HG02981 (cell line): ENCODE measurements around the gene CKMT1B.
A peak's percentile ranks its signal among the peaks of the same experiment; 100 is the strongest.
"Not testable (repeated sequence)": the region's sequence is repeated elsewhere in the genome, so short reads cannot be mapped to it uniquely, and the experiment has no call there.

Experiments used
- ATAC-seq: cut with Tn5 transposase; IDR thresholded peaks from one replicate; pipeline ENCODE4 v1.9.1; 2021; ENCODE audit warnings: mild to moderate bottlenecking, moderate library complexity; ENCODE audit not compliant: unreplicated experiment

CKMT1B gene

GRCh38 chr15:43593328-43594190 lies at the start of gene CKMT1B:
Gene CKMT1B (plus strand): TSS chr15:43594027. CDS start chr15:43594219, 192 bp downstream.
- ATAC-seq = not testable (repeated sequence)

GRCh38 chr15:43544266-43544665 lies 49.6 kb upstream of the CKMT1B start:
- ATAC-seq = no peak

- ATAC-seq = no peak
Measured at GRCh38 chr15:43545426-43545825, 48.4 kb upstream of the CKMT1B start.

GRCh38 chr15:43547539-43547938 lies 46.3 kb upstream of the CKMT1B start:
- no peak for ATAC-seq

- no peak for ATAC-seq
Measured at GRCh38 chr15:43550527-43551363, 43.1 kb upstream of the CKMT1B start.

- no peak for ATAC-seq
Measured at GRCh38 chr15:43552256-43552655, 41.6 kb upstream of the CKMT1B start.

GRCh38 chr15:43552986-43553385 lies 40.8 kb upstream of the CKMT1B start:
- no peak for ATAC-seq

GRCh38 chr15:43562753-43563152 lies 31.1 kb upstream of the CKMT1B start:
- ATAC-seq = not testable (repeated sequence)

- not testable (repeated sequence) for ATAC-seq
Measured at GRCh38 chr15:43563793-43564192, 30.0 kb upstream of the CKMT1B start.

- ATAC-seq = not testable (repeated sequence)
Measured at GRCh38 chr15:43566615-43567014, 27.2 kb upstream of the CKMT1B start.

- not testable (repeated sequence) for ATAC-seq
Measured at GRCh38 chr15:43574607-43575006, 19.2 kb upstream of the CKMT1B start.

- ATAC-seq = peak; percentile 96
Measured at GRCh38 chr15:43589778-43590466, 3.9 kb upstream of the CKMT1B start, which contains the start of gene PPIP5K1. Gene PPIP5K1 (minus strand): TSS chr15:43590208. CDS start chr15:43584504, 5,704 bp downstream.

- not testable (repeated sequence) for ATAC-seq
Measured at GRCh38 chr15:43592841-43593240, 986 bp upstream of the CKMT1B start.

GRCh38 chr15:43599131-43599530 lies 5.3 kb downstream of the CKMT1B start:
- not testable (repeated sequence) for ATAC-seq

- ATAC-seq = not testable (repeated sequence)
Measured at GRCh38 chr15:43600200-43600599, 6.4 kb downstream of the CKMT1B start.

GRCh38 chr15:43602233-43602632 lies 8.4 kb downstream of the CKMT1B start:
- not testable (repeated sequence) for ATAC-seq

GRCh38 chr15:43617750-43618149 lies 23.9 kb downstream of the CKMT1B start:
- ATAC-seq = not testable (repeated sequence)

- not testable (repeated sequence) for ATAC-seq
Measured at GRCh38 chr15:43618700-43619099, 24.9 kb downstream of the CKMT1B start, which contains the start of gene STRC. Gene STRC (minus strand): TSS chr15:43618800. CDS start chr15:43618722, 78 bp downstream.

- not testable (repeated sequence) for ATAC-seq
Measured at GRCh38 chr15:43622068-43622799, 28.4 kb downstream of the CKMT1B start.

- ATAC-seq = no peak
Measured at GRCh38 chr15:43625106-43625505, 31.3 kb downstream of the CKMT1B start.
